ENCODE results near the gene WBP2.

Gene WBP2

DNA sequence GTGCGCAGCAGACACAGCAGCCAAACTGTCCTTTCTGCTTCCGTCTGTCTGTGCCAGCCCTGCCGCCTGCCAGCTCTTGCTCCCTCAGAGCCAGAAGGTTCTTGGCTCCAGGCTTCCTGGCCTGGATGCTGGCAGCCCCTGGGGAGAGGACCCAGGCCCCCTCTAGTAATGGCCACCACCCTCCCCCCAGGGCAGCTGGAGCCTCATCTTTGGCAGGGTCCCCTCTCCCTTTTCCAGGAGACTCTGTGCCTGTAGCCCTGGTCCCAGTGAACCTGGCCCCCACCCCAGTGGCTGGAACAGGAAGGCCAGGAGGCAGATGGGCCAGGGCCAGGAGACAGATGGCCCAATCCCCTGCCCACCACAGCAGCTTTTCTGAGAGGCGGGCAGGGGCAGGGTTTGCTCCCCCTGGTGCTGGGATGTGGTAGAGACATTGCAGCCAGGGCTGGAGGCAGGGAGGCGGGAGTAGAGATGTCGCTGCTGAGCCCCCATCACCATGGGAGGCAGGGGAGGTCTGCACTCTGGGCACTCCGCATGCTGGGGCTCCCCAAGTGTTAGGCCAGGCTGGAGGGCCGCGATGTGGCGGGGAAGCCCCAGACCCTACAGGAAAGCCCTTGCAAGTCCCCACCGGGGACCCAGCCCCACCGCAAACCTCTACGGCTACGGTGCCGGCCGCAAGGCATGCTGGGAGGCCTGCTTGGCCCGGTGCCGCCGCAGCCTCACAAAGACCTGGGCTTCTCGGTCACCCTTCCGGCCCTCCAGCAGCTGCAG, 27.6 kb downstream of the WBP2 start:
- peak; percentile 66 for DNase-seq

DNA sequence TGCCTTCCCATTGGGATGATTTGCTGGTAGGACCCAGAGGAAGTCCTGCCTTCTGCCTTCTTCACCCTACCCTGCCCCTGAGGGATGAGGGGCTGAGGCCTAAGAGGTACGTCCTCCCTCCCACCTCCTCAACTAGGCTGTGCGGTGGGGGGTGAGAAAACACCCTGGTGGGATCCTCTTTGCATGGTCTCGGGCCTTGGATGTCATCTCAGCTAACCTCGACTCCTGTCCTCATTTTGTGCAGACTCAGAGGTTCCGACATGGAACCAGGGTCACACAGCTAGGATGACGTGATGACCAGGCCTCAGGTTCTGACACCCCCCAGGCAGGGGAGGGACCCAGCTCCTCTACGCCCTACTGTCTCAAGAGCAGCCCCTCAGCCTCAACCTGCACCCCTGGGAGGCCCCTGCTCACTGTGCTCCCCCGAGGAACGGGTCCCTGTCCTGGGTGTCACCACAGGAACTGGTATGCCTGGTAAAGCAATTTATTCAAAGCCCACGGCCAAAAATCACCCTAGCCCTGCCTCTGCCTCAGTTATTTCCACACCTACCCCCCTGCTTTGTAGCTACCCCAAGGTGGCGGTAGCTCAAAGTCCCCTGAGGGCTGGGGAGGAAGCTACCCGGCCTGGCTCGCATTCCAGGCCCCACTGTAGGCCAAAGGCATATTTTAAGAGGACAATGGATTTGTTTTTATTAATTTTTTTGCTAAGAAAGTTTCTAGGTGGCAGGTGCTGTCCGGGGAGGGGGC, 28.4 kb downstream of the WBP2 start:
- DNase-seq, result no peak

- no peak for DNase-seq
Measured at GRCh38 chr17:75825748-75826370, 29.3 kb downstream of the WBP2 start.

DNA sequence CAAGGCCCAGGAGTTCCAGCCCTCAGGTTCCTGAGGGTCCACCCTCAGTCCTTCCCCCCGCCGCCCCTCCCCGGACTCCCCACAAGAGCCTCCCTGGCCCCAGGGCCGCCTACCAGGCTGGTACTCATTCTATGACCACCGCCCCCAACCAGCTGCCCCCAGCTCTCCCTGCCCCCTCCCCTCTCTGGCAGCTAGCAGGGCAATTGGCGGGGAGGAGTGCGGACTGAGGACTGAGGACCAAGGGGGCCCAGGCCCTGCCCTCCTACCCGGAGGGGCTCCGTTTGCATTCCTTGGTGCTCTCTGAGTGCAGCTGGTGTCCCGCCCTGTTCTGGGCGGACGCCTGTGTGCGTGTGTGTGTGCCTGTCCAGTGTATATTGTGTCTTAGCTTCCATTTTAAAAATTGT, 30.0 kb downstream of the WBP2 start:
- no peak for DNase-seq

- no peak for DNase-seq
Measured at GRCh38 chr17:75824666-75825065, 30.5 kb downstream of the WBP2 start.

DNA sequence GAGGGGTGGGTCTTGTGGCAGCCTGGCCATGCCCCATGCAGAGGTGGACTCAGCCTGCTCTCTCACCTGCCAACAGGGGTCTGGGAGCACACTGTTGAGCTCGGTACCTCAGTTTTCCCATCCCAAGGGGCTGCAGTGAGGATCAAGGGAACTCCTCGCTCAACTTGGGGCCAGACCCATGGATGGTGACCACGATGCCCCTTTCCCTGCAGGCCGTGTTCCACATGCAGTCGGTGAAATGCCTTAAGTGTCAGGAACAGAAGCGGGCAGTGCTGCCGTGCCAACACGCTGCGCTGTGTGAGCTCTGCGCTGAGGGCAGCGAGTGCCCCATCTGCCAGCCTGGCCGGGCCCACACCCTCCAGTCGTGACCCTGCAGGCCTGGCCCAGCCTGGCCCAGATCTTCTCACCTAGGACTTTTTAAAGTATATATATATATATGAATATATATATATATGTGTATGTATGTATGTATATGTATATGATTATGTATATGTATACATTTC, 31.0 kb downstream of the WBP2 start:
- DNase-seq, result no peak

GRCh38 chr17:75823257-75824041, 31.7 kb downstream of the WBP2 start:
- DNase-seq, result no peak

GRCh38 chr17:75822800-75823166, 32.4 kb downstream of the WBP2 start:
- no peak for DNase-seq

DNA sequence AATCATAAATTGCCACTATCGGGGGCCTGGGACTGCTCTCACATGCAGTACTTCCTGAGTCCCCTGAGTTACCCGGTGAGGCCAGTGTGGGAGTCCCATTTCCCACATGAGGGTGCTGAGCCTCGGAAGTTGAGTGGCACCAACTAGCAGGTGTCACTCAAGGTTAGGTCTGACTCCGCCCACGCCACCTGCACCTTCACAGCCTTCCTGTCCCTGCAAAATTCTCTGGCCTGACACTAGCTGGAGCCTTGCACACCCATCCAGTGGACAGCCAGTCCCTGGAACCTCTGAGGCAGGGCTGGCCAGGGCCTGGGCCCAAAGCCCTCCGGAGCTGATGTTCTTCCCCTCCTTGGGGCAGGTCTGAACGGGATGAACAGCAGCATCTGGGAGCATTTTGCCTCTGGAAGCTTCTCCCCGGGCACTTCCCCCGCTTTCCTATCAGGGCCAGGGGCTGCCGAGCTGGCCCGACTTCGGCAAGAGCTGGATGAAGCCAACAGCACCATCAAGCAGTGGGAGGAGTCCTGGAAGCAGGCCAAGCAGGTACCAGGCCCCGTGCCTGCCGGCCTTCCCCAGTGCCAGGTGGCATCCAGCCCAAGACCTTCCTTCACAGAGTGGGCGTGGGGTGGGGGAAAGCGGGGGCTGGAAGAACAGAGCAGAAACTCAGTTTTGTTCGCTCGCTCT, 32.9 kb downstream of the WBP2 start:
- no peak for DNase-seq

DNA sequence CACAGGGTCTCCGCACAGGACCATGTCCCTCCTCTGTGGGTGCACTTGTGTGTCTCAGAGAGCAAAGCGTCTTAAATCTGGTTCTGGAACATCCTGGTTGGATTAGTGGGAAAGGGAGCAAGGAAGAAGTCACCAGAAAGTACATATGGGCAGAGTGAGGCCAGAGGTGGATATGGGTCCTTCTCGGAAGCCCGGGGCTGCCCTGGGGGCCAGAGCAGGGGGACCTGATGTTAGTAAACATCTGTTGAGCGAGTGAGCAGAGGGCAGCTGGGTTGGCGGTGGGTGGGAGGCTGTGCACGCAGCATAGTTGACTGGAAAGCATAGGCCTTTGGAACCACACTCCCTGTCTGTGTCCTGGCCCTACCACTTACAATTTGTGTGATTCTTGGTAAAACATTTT, 33.6 kb downstream of the WBP2 start:
- DNase-seq, result no peak

DNA sequence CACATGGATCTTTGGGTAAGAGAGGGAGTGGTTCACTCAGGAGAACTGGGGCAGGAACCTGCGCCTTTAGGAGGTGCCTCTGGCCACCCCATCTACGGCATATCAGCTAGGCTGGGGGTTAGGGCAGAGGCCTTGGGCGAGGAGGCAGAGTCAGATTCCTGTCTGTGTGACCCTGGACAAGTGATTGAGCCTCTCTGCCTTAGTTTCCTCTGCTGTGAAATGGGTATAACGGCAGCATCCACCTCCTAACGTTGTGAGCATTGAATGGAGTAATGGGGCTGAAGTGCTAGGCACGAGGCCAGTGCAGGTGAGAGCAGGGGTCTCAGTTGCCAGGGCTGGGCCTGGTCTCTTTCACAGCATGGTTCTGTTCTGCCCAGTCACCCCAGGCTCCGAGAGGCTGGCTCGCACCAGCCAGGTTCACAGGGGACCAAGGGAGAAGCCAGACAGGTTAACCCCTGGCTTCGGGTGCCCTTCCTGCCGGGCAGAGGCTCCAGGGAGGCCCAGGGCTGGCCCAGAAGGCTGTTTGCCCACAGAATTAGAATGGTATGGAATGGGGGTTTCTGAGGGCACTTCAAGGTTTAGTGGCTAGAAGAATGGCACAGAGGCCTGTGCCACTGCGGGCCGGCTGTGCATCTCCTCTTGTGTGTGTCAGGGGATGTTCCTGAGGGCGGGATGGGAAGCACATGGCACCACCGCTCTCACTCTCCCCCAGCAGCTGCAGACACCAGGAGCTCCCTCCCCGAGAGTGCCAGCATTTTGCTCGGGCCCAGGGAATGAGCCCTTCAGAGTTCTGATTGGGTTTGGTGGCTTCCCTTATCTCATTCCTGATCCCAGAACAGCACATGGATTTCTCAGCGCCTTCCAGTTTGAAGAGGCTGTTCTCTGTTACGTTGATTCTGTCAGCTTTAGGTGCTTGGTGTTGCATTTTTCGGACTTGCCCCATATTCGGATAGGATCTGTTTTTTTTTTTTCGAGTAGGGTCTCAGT, 34.7 kb downstream of the WBP2 start:
- DNase-seq, result no peak

DNA sequence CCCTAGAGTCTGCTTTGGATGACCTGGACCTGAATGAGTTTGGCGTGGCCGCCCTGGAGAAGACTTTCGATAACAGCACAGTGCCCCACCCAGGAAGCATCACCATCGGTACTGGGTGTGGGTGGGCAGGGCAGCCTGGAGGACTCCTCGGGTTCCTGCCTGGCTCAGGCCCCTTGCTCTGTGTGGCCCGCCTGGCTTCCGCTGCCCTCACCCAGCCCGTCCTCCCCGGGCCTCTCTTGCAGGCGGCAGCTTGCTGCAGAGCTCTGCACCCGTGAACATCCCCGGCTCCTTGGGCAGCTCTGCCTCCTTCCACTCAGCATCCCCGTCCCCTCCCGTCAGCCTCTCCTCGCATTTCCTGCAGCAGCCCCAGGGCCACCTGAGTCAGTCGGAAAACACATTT, 35.5 kb downstream of the WBP2 start:
- DNase-seq, result no peak

DNA sequence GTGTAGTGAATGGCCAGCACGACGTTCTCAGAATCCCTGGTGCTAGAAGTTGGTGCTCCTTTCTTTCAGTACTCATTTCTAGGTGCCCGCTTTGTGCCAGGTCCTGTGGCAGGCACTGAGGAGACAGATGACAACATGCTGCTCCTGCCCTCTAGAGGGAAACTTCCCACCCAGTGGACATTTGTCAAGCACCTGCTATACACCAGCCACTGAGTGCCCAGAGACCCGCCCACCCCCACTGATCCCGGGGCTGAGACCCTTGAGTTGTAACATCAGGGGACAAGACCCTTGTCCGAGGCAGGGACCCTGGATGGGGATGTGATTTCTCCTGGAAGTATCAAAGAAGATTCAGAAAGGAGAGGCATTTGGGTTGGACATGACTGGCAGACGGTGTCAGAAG, 36.0 kb downstream of the WBP2 start:
- DNase-seq, result no peak

DNA sequence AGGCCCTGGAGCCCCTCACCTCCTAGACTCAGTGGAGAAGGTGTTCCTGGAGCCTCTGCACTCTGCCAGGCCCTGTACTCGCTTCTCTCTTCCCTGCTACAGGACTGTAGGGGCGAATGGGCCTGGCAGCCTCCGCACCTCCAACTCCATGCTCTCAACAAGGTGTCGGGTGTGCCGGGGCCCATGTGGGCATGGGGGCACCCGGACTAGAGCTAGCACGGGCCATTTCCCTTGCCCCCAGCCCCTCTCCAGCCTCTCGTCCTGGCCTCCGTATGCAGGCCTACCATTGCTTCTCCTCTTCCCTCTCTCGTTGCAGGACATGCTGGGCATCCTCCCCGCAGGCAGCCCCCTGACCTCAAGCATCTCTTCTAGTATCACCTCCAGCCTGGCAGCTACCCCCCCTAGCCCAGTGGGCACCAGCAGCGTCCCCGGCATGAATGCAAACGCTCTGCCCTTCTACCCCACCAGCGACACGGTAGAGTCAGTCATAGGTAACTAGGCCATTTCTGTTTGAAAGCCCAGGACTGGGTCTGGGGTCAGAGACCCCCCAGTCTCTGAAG, 36.7 kb downstream of the WBP2 start:
- no peak for DNase-seq

DNA sequence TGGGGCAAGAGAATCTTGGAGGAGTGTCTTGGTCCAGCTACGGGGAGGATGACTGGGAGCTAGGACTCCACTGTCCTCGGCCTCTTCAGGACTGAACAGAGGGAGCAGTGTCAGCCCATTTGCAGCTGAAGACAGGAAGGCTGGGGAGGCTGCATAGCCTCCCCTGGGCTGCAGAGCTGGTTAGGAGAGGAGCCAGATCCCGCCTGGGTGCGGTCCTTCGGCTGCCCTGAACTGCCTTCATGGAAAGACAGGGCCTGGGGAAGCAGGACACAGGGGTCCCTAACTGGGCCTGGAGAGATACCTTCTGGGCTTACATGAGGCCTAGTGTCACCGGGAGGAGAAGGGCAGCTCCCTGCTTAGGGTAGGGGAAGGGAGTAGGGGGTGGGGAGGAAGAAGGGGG, 37.6 kb downstream of the WBP2 start:
- no peak for DNase-seq

DNA sequence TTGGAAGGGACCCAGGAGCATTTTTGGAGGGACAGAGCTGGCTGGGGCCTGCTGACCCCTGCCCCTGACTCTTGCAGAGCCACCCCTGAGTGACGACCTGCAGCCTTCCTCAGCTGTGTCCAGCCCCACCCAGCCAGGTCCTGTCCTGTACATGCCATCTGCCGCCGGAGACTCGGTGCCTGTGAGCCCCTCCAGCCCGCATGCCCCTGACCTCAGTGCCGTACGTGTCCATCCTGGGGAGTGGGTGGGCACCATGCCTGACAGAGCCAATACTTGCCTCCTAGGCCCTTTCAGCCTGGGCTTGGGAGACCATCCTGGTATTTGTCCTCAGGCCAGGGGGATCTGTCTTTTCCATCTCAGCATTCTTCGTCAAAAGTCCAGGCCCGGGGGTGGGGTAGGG, 38.4 kb downstream of the WBP2 start:
- DNase-seq, result no peak

DNA sequence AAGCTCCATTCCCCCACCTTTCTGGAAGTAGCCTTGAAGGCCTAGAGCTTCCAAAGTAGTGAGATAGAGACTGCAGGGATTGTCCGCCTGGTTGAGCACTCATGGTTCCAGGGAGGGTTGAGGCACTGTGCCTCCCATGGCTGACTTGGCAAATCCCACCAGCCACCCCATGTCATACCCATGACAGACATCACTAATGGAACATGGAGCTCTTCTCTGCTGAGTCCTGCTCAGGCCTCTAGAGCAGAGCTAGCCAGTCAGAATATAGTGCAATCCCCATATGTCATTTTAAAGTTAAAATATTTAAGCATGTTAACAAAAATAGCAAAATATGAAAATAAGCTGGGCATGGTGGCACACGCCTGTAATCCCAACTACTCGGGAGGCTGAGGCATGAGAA, 39.7 kb downstream of the WBP2 start:
- no peak for DNase-seq

DNA sequence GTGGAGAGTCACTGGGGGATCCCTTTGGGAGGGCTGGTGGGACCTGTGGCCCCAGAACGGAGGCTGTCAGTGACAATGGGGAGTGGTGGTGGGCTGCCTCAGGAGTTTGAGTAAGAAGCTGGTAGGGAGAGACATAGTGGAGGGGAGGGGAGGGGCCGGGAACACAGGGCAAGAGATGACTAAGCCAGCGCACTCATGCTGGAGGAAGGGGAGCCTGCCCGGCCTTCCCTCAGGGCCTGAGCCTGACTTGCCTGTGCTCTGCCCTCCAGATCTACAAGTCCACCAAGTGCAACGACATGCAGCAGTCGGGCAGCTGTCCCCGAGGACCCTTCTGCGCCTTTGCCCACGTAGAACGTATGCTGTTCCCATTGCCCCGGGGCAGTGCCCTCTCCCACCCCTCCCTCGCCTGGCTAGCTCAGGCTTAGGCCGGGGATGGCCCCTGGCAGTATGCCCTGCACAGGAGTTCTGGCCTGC, 40.2 kb downstream of the WBP2 start:
- peak; percentile 51 for DNase-seq

- no peak for DNase-seq
Measured at GRCh38 chr17:75814021-75814395, 41.1 kb downstream of the WBP2 start.

Data from fibroblast of skin of abdomen (primary cell).